ENCODE data around the gene MYO15A.

The MYO15A gene

GRCh38 chr17:18183334-18184142, 75.0 kb downstream of the MYO15A start, which contains the start of gene ALKBH5:
Gene ALKBH5, plus strand, starts transcription at chr17:18183828. Its CDS starts 416 bp downstream, at chr17:18184244.
- peak; percentile 95 to 96 for DNase-seq (ENCODE audit: extremely low read depth in 1 of 2, low read depth in 1 of 2)

- peak; percentile 43 to 55 for DNase-seq (ENCODE audit: extremely low read depth in 1 of 2, low read depth in 1 of 2)
These were observed 75.8 kb downstream of the MYO15A start for GRCh38 chr17:18184143-18185031.

- no peak for DNase-seq (ENCODE audit: extremely low read depth in 1 of 2, low read depth in 1 of 2)
These were observed 76.8 kb downstream of the MYO15A start for GRCh38 chr17:18185391-18185790.

GRCh38 chr17:18185832-18186626, 77.5 kb downstream of the MYO15A start:
- no peak for DNase-seq (ENCODE audit: extremely low read depth in 1 of 2, low read depth in 1 of 2)

GRCh38 chr17:18186627-18186982, 78.0 kb downstream of the MYO15A start:
- no peak for DNase-seq (ENCODE audit: extremely low read depth in 1 of 2, low read depth in 1 of 2)

- DNase-seq (ENCODE audit: extremely low read depth in 1 of 2, low read depth in 1 of 2), result no peak
These were observed 78.7 kb downstream of the MYO15A start for GRCh38 chr17:18187226-18187625.

- no peak for DNase-seq (ENCODE audit: extremely low read depth in 1 of 2, low read depth in 1 of 2)
These were observed 79.5 kb downstream of the MYO15A start for GRCh38 chr17:18187821-18188761.

GRCh38 chr17:18190628-18191235, 82.2 kb downstream of the MYO15A start:
- DNase-seq (ENCODE audit: extremely low read depth in 1 of 2, low read depth in 1 of 2), result no peak

GRCh38 chr17:18191236-18191667, 82.7 kb downstream of the MYO15A start:
- no peak for DNase-seq (ENCODE audit: extremely low read depth in 1 of 2, low read depth in 1 of 2)

- no peak for DNase-seq (ENCODE audit: extremely low read depth in 1 of 2, low read depth in 1 of 2)
These were observed 83.4 kb downstream of the MYO15A start for GRCh38 chr17:18191967-18192366.

- DNase-seq (ENCODE audit: extremely low read depth in 1 of 2, low read depth in 1 of 2), result no peak
These were observed 85.8 kb downstream of the MYO15A start for GRCh38 chr17:18194394-18194793.

GRCh38 chr17:18194804-18195203, 86.2 kb downstream of the MYO15A start:
- DNase-seq (ENCODE audit: extremely low read depth in 1 of 2, low read depth in 1 of 2), result no peak

- DNase-seq (ENCODE audit: extremely low read depth in 1 of 2, low read depth in 1 of 2), result no peak
These were observed 86.7 kb downstream of the MYO15A start for GRCh38 chr17:18195246-18195645.

- DNase-seq (ENCODE audit: extremely low read depth in 1 of 2, low read depth in 1 of 2), result no peak
These were observed 89.1 kb downstream of the MYO15A start for GRCh38 chr17:18197535-18198194.

- DNase-seq (ENCODE audit: extremely low read depth in 1 of 2, low read depth in 1 of 2), result no peak
These were observed 90.0 kb downstream of the MYO15A start for GRCh38 chr17:18198530-18198929.

- no peak for DNase-seq (ENCODE audit: extremely low read depth in 1 of 2, low read depth in 1 of 2)
These were observed 92.6 kb downstream of the MYO15A start for GRCh38 chr17:18201108-18201507.

GRCh38 chr17:18203308-18203707, 94.8 kb downstream of the MYO15A start:
- DNase-seq (ENCODE audit: extremely low read depth in 1 of 2, low read depth in 1 of 2), result no peak

GRCh38 chr17:18205861-18206260, 97.3 kb downstream of the MYO15A start:
- DNase-seq (ENCODE audit: extremely low read depth in 1 of 2, low read depth in 1 of 2), result no peak

- DNase-seq (ENCODE audit: extremely low read depth in 1 of 2, low read depth in 1 of 2), result no peak
These were observed 98.4 kb downstream of the MYO15A start for GRCh38 chr17:18206962-18207361.

Measured in activated CD8-positive, alpha-beta memory T cell treated with anti-CD3 and anti-CD28 coated beads for 1 hour (primary cell).